Measurements from ENCODE around the gene RBM24.
"Not testable (repeated sequence)": the region's sequence is repeated elsewhere in the genome, so short reads cannot be mapped to it uniquely, and the experiment has no call there.

RBM24 gene

GRCh38 chr6:17291778-17292177 lies 10.6 kb downstream of the RBM24 start:
- no peak for DNase-seq (ENCODE audit: low read depth in 2 of 2)

DNA sequence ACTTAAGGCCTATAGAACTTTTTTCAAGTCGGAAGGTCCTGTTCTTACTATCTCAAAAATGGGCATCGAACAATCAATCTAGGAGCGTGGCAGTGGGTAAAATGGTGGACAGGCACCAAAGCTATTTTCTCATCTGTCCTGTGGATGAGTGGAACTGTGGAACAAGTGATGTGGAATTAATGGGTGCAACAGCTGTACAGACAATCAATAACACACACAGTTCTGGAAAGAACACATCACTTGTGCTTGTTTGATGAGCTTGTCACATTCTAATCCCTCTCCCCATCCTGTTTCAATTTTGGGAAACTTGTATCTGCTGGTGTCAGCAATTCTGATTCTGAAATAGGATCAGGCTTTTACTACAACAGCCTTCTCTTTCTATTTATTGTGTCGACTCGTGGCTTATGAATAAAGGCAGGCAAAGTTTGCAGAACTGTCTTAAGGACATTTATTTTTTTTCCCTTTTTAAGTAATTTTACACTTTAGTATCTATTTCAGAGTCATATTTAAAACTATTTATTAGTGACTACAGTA lies 11.5 kb downstream of the RBM24 start:
- DNase-seq (ENCODE audit: low read depth in 2 of 2): no peak

- no peak for DNase-seq (ENCODE audit: low read depth in 2 of 2)
These were observed 12.2 kb downstream of the RBM24 start for GRCh38 chr6:17293395-17293794.

- DNase-seq (ENCODE audit: low read depth in 2 of 2): no peak
These were observed 16.3 kb downstream of the RBM24 start for GRCh38 chr6:17297271-17298080.

- no peak for DNase-seq (ENCODE audit: low read depth in 2 of 2)
These were observed 17.1 kb downstream of the RBM24 start for GRCh38 chr6:17298257-17298656.

GRCh38 chr6:17299222-17299621 lies 18.1 kb downstream of the RBM24 start:
- no peak for DNase-seq (ENCODE audit: low read depth in 2 of 2)

- DNase-seq (ENCODE audit: low read depth in 2 of 2): no peak
These were observed 18.6 kb downstream of the RBM24 start for GRCh38 chr6:17299750-17300149.

- no peak for DNase-seq (ENCODE audit: low read depth in 2 of 2)
These were observed 19.5 kb downstream of the RBM24 start for GRCh38 chr6:17300637-17301036.

DNA sequence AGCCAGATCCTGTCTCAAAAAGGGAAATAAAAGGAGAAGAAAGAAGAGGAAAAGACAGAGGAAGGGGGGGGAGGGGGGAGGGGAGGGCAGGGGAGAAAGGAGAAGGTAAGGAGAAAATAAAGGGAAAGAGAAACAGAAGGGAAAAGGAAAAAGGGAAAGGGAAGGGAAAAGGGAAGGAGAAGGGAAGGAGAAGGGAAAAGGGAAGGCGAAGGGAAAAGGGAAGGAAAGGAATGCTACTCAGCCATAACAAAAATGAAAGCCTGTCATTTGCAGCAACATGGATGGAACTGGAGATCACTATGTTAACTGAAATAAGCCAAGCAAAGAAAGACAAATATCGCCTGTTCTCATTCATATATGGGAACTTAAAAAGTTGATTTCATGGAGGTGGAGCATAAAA lies 22.3 kb downstream of the RBM24 start:
- no peak for DNase-seq (ENCODE audit: low read depth in 2 of 2)

GRCh38 chr6:17305219-17306001 lies 24.2 kb downstream of the RBM24 start:
- no peak for DNase-seq (ENCODE audit: low read depth in 2 of 2)

DNA sequence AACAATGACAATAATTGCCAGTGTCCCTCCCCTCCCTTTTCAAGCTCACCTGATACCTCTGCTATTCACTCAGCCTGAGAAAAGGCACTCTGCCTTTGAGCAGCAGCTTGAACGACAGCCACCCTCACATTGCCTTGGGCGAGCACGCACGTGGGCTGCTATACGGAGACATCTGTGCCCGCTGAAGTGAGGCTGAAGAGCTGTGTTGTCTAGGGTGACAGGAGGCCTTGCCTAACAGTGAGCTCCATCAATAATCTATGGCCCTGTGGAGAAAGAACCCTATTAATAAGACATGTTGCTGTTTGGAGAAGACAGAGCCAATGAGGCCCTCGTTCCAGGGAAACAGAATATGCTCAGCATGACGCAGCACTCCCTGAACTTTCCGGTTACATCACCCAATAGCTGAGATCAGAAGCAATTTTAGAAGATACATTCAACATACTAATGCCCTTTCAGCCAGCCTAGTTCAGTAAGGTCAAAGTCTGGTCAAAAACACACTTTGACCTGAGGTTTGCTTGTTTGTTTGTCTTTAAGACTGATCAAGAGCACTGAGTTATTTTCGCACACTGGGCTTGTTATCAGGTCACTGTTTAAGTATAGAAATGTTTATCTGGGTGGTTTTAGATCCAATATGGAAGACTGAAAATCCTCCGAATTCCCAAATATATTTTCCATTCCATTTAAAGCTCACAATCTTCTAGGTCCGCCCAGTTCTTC lies 30.6 kb downstream of the RBM24 start:
- DNase-seq (ENCODE audit: low read depth in 2 of 2): no peak

DNA sequence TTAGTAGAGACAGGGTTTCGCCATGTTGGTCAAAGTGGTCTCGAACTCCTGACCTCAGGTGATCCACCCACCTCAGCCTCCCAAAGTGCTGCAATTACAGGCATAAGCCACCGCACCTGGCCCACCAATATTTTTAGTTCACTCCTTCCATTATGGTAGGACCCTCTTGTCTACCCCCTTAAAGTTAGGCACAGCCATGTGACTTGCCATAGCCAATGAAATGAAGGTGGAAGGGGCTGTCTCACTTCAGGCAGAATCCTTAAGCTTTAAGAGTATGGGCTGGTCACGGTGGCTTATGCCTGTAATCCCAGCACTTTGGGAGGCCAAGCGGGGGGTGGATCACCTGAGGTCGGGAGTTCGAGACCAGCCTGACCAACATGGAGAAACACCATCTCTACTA lies 32.1 kb downstream of the RBM24 start:
- DNase-seq (ENCODE audit: low read depth in 2 of 2): not testable (repeated sequence)

GRCh38 chr6:17313971-17314370 lies 32.8 kb downstream of the RBM24 start:
- DNase-seq (ENCODE audit: low read depth in 2 of 2): no peak

DNA sequence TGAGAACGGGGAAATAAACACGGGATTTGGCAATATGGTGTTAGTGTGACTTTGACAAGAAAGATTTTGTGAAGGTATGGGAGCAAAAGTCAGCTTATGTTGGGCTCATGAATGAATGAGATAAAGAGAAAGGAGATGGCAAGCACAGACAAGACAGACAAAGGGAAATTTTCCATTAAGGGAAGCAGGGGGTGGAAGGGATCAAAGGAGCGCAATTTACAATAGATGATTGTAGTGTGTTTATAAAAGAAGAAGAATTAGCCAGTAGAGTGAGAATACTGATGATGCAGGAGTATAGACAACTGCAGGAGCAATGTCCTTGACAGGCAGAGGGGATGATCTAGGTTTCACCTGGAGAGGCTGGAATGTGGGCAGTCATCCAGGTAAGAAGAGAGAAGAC lies 34.1 kb downstream of the RBM24 start:
- no peak for DNase-seq (ENCODE audit: low read depth in 2 of 2)

DNA sequence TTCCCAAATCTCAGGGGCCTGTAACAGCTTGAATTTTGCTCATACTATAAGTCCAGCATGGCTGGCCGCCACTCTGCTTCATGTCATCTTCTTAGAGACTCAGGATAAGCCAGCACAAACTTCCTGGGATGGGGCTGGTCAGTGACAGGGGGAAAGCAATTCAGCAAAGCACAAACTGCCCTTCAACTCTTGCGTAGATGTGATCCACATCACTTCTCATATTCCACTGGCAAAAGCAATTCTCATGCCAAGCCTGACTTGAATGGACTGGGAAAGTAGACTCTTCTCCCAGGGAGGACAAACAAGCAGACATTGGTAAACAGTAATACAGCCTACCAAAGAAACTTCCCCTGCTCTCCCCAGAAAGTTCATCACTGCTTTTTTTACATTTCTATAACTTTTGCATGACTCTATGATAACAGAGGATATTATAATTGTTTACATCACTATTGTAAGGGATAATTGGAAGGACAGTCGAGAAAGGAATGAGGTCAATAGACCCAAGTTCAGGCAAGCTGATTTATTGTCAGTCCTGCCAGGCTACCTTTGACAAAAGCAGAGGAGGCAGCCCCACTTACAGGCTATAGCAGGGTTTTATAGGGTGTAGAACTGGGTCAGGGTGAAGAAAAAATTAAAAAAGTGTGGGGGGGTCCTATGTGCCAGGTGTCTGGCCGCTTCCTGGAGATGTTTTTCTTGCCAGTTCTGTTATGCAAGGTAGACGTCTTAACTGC lies 37.4 kb downstream of the RBM24 start:
- DNase-seq (ENCODE audit: low read depth in 2 of 2): no peak

DNA sequence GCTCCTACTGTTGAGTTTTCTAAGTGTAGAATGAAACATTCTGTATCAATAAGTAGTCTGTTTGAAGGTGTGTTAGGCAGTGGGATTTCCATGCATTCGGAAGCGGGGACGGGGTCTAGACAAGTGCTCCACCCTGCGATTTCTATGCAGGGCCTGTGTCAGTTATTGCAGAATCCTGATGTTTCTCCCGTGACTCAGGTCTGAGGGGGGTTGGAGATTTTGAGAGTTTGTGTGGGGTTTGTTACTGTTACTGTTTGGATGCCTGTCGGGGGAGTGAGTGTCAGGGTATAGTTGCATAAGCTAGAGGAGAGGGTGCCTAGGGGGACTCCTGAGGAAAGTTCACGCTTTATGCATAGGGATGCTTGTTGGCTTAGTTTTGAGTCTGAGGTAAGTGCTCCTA lies 39.1 kb downstream of the RBM24 start:
- not testable (repeated sequence) for DNase-seq (ENCODE audit: low read depth in 2 of 2)

DNA sequence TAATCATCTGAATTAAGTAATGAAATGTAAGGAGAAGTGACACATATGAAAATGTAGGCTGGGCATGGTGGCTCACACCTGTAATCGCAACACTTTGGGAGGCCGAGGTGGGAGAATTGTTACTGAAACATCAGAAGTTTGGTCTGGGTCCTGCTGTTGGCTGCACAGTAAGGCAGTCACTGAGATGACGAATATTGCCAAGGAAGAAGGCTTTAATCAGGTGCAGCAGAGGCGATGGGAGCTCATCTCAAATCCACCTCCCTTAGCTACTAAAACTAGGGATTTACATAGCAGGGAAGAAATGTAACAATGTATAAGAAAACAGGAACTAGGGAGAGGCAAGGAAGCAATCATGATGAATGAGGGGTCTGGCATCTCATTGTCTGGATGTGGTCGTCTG lies 50.1 kb downstream of the RBM24 start:
- no peak for DNase-seq (ENCODE audit: low read depth in 2 of 2)

- no peak for DNase-seq (ENCODE audit: low read depth in 2 of 2)
These were observed 53.1 kb downstream of the RBM24 start for GRCh38 chr6:17334265-17334664.

DNA sequence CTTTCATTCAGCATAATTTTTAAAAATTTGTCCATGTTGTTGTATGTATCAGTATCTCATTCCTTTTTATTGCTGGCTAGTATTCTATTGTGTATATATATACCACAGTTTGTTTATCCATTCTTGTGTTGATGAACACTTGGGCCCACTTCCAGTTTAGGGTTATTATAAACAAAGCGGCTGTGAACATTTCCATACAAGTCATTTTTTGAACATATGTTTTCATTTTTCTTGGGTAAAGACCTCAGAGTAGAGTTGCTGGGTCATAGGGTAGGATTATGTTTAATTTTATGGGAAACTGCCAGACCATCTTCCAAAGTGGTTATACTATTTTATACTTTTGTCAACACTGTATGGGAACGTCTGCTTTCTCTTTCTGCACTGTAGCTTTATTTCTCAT lies 55.3 kb downstream of the RBM24 start:
- DNase-seq (ENCODE audit: low read depth in 2 of 2): no peak

- DNase-seq (ENCODE audit: low read depth in 2 of 2): no peak
These were observed 58.1 kb downstream of the RBM24 start for GRCh38 chr6:17339308-17339670.

DNA sequence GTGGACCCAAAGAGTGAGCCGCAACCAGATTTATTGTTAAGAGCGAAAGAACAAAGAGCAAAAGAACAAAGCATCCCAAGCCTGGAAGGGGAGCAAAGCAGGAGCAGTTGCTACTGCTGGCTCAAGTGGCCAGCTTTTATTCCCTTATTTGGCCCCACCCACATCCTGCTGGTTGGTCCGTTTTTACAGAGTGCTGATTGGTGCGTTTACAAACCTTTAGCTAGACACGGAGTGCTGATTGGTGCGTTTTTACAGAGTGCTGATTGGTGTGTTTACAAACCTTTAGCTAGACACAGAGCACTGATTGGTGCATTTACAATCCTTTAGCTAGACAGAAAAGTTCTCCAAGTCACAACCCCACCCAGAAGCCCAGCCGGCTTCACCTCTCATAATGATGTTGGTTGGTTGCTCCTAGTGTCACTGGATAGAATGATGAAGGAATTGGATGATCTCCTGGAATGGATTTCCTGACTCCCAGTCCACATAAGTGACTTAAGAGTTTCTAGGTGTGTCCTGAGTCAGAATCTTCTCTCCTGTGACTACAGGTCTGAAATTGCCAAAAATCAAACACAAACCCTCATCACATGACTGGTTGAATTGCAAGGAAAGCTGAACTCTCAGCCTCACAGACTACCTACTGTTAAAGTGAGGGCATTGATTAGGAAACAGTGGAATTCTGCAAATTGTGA lies 60.1 kb downstream of the RBM24 start:
- no peak for DNase-seq (ENCODE audit: low read depth in 2 of 2)

All from stimulated activated CD4-positive, alpha-beta T cell treated with anti-CD3 and anti-CD28 coated beads, Interleukin-12 subunit alpha, Interleukin-12 subunit beta, amount 100 ng/mL, for 24 hours (primary cell).